HG02642 (cell line): ENCODE results near the gene RPS6KA5.
"Not testable (repeated sequence)": the region's sequence is repeated elsewhere in the genome, so short reads cannot be mapped to it uniquely, and the experiment has no call there.

Experiments
- ATAC-seq: cut with Tn5 transposase; IDR thresholded peaks from one replicate; pipeline ENCODE4 v1.9.1; 2021; ENCODE audit warnings: mild to moderate bottlenecking; ENCODE audit not compliant: unreplicated experiment, poor library complexity

Gene RPS6KA5

GRCh38 chr14:90991690-90992443 lies 68.6 kb downstream of the RPS6KA5 start:
- no peak for ATAC-seq

- no peak for ATAC-seq
These were observed 70.3 kb downstream of the RPS6KA5 start for GRCh38 chr14:90990141-90990540.

- no peak for ATAC-seq
These were observed 73.3 kb downstream of the RPS6KA5 start for GRCh38 chr14:90987140-90987539.

GRCh38 chr14:90986510-90986909 lies 73.9 kb downstream of the RPS6KA5 start:
- ATAC-seq = no peak

- peak; percentile 76 for ATAC-seq
These were observed 74.7 kb downstream of the RPS6KA5 start for GRCh38 chr14:90985601-90986242.

GRCh38 chr14:90983560-90983959 lies 76.9 kb downstream of the RPS6KA5 start:
- ATAC-seq = no peak

- ATAC-seq = no peak
These were observed 78.8 kb downstream of the RPS6KA5 start for GRCh38 chr14:90981636-90982035.

DNA sequence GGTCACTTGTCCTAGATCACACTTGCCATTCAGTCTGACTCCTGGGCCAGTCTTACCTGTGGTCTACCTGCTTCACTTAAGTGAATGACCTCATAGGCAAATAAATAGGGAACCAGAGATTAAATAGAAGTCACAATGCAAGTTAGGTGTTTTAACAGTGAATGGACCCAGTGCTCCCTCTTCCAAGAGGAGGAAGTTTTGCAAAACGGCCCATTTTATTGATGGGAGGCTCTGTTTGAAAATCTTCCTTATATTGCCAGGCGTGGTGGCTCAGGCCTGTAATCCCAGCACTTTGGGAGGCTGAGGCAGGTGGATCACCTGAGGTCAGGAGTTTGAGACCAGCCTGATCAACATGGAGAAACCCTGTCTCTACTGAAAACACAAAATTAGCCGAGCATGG lies 79.8 kb downstream of the RPS6KA5 start:
- not testable (repeated sequence) for ATAC-seq

DNA sequence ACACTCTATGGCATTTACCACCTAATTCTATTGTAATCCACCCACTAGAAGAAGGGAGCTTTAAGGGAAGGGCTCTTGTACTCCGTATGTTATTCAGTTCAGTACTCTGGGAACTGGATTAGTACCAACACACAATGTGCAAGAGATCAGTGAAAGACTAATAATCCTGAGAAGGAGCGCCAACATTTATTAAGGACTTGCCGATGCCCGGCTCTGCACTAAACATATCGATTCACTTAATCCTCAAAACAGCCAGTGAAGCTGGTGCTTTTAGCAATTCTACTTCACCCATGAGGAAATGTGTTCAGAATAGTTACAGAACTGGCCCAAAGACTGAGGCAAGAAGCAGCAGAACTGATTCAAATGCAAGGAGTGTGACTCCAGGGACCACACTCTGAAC lies 80.9 kb downstream of the RPS6KA5 start:
- no peak for ATAC-seq

DNA sequence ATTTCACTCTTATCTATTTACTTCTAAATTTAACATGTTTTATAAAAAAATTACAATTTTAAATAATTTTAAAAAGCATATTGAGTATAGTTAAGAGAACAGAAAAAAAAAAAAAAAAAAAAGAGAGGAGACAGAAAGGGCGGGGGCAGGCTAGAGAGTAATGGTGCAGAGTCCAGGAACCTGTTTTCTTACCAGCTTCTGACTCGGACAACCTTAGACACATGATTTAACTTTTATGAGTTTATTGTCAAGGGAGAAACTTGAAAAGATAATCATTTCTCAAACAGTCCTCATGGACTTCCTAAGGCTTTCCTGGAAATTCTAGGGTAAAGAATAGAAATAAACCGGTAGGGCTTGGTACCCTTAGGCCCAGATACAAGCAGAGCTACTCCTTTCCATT lies 84.3 kb downstream of the RPS6KA5 start:
- ATAC-seq = no peak

DNA sequence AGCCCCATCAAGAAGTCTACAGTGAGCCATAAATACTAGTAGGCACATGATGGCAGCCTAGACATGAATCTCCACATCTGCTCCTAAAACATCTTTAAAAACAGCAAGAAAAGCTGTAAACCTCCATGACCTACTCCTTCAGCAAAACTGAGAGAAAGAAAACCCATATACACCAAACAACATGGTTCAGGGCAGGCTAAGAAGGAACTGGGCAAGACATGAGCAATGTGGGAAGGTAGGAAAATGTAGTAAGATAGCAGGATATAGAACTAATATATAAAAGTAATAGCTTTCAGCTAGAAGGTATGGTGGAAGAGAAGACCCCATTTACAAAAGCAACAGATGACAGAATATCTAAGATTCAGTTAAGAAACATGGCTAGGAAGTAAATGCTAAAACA lies 88.8 kb downstream of the RPS6KA5 start:
- ATAC-seq = no peak

DNA sequence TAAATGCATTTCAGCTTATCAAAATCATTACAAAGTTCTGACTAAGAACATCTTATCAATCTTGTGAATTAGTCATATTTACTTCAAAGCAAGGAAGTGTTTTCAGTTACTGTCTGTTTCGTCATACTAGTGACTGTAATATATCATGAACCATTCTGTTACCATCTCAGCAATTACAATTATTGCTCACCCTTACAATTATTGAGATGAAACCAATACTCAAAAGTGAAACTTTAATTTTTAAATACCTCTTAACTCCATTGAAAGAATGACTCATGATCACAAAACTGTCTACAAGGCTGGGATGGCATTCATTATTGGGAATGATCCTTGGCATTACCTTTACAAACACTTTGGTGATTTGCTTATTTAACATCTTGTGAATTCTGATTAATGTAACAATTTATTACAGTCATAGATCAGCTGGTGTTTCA lies 90.3 kb downstream of the RPS6KA5 start:
- ATAC-seq = no peak

GRCh38 chr14:90969531-90970166 lies 90.8 kb downstream of the RPS6KA5 start:
- ATAC-seq = no peak

- no peak for ATAC-seq
These were observed 92.4 kb downstream of the RPS6KA5 start for GRCh38 chr14:90968025-90968424.

GRCh38 chr14:90966493-90966892 lies 93.9 kb downstream of the RPS6KA5 start:
- ATAC-seq = no peak

DNA sequence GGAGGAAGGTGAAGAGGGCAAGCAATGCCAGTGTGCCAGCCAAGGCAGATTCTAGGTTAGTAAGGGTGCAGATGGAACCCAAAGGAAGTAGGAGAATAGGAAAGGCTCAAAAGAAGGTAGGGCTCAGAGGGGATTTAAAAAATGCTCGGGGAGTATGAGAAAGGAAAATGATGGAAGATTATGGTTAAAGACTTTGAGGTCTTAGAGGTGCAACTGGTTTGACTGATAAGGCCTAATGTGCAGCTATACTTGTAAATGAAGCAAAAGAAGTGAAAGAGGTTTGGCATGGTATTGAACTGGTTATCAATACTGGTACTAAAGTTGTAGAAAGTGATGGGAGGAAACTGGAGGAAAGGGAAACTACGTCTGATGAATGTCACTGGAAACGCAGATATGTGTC lies 94.7 kb downstream of the RPS6KA5 start:
- no peak for ATAC-seq

DNA sequence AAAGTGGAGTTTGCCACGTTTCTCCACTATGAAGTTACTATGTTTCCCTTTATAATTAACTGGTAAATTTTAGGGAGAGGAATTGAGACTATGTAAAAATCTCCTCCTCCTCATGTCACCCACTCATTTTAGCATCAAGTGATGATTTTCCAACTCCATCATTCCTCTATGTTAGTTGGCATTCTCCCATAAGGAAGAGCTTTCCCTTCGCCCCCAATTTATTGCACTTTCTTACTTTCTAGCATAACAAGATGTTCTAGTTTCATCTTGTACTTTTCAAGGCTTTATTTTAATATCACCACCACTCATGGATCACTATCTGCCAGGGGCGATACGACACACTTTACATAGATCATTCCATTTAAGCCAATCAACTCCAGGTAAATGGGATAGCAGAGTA lies 97.1 kb downstream of the RPS6KA5 start:
- no peak for ATAC-seq

DNA sequence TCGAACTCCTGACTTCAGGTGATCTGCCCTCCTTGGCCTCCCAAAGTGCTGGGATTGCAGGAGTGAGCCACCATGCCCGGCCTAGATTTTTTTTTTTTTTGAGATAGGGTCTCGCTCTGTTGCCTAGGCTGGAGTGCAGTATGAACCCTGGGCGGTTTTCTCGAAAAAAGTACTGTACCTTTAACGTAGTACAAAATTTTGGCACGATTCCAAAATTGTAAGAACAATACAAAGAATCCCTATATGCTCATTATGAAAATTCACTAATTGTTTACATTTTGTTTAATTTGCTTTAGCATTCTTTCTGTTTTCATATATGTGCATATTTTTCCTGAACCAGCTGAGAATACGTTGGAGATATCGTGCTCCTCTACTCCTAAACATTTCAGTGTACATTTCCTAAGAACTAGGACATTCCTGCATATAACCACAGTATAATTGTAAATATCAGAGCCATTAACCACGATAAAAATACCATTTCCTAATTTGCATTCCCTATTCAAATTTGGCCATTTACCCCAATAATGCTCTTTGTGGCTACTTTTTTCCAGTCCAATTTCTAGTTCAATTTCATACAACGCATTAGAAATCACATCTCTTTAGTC lies 97.8 kb downstream of the RPS6KA5 start:
- no peak for ATAC-seq

DNA sequence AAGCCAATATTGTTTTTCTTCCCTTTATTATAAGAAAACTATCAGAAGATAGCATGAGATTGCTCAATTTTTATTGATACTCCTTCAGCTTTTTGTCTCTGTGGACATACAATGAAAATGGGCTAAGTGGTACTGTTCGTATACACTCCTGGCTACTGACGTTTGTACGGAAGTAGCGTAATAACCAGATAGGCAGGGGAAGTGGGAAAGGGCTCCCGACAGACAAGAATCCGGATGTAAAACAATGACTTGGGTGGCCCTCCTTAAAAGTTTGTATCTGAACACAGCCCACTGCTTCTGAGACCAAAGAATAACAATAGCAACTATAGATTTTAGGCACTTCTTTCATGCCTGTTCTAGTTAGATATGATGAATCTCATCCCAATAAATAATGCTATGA lies 99.6 kb downstream of the RPS6KA5 start:
- no peak for ATAC-seq

GRCh38 chr14:90959344-90959743 lies 101.1 kb downstream of the RPS6KA5 start:
- ATAC-seq = no peak

GRCh38 chr14:90956273-90956672 lies 104.2 kb downstream of the RPS6KA5 start:
- ATAC-seq = no peak
